HG03060 (cell line): ENCODE measurements around the gene CD200.
"Not testable (repeated sequence)": the region's sequence is repeated elsewhere in the genome, so short reads cannot be mapped to it uniquely, and the experiment has no call there.

Experiments
- ATAC-seq: cut with Tn5 transposase; IDR thresholded peaks from one replicate; pipeline ENCODE4 v1.9.1; 2021; ENCODE audit warnings: low read depth, moderate number of reproducible peaks; ENCODE audit not compliant: unreplicated experiment

The CD200 gene

DNA sequence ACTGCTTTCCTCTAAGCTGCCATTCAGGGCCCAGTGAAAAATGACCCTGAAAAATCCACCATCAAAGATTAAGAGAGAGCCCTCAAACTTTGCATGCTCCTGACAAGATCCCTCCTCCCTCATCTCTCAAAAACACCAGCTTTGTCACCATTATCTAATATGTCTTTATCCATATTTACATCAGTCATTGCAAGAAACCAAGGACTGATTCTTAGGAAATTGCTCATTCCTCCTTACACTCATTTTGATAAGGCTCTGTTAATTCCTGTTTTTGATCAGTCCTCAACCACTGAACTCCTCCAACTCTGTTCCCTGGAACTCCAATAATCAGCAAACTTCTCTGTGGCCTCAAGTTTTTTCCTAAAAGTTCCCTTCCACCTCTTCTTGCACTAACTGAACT is 51.8 kb downstream of the CD200 start:
- no peak for ATAC-seq

GRCh38 chr3:112388972-112389371 is 56.0 kb downstream of the CD200 start:
- no peak for ATAC-seq

GRCh38 chr3:112389961-112390360 is 57.0 kb downstream of the CD200 start:
- no peak for ATAC-seq

- no peak for ATAC-seq
Measured at GRCh38 chr3:112390783-112391641, 58.1 kb downstream of the CD200 start.

- ATAC-seq = no peak
Measured at GRCh38 chr3:112391648-112392047, 58.7 kb downstream of the CD200 start.

GRCh38 chr3:112392393-112393359 is 59.7 kb downstream of the CD200 start:
- no peak for ATAC-seq

DNA sequence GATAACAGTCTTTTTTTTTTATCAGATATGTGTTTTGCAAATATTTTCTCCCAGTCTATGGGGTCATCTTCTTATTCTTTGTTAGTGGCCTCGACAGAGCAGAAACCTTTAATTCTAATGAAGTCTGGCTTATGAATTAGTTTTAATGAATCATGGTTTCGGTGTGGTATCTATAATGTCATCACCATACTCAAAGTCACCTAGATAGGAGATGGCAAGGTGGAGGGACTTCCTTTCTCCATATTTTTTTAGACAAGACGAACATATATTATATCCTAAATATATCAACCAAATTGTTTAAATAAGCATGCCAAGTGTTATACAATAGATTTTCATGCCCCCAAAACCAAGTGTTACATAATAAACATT is 60.4 kb downstream of the CD200 start:
- ATAC-seq = no peak

DNA sequence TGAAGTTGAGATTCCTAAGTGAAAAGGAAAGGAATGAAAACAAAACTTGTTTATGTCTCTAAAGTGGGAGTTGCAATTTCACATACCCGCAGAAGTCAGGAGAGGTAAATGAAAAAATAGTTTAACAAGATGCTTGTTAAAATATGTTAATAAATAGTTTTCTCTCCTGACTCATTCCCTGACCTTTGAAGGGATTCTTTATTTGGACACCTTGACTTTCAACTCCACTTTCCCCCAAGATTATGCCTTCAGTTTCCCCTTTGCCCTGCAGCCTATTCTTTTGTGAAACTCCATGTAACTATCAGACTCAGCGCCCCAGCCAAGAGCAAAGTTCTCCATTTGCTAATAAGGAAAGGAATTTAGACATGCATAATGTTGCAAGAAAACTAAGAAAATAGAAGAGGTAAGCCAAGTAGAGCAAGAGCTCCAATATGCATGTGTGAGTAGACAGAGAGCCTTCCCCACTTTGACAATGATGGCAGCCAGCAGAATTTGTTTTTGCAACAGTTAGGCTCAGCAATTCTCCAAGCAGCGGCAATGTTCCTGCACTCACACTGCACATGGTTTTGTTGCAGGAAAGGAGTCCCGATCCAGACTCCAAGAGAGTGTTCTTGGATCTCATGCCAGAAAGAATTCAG is 61.2 kb downstream of the CD200 start:
- no peak for ATAC-seq

DNA sequence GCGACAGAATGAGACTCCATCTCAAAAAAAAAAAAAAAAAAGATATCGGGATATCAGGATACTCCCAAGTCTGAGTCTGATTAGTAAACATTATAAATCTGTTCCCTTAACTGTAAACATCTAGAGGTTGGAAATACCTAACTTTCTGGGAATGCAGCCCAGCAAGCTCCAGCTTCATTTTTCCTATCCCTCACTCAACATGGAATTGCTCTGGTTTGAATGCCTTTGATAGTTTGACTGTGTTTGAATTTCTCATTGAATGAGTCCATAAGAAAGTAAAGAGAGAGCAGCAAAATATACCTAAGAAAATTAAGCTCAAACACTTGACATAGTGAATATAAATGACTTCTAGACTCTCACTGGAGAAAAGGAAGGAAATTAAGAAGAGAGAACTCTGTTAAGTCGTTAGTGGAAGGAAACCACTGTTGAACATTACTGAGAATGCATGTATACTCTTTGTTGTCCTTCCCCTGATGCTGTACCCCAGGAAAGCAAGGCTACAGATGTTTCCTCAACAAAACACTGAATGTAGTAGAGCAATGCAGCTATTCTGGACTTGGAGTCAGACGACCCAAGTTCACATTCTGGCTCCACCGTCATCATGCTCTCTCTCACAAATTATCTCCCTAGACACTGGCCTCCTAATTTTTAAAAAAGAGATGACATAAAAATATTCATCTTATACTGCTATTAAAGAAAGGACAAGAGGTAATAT is 62.4 kb downstream of the CD200 start:
- no peak for ATAC-seq

DNA sequence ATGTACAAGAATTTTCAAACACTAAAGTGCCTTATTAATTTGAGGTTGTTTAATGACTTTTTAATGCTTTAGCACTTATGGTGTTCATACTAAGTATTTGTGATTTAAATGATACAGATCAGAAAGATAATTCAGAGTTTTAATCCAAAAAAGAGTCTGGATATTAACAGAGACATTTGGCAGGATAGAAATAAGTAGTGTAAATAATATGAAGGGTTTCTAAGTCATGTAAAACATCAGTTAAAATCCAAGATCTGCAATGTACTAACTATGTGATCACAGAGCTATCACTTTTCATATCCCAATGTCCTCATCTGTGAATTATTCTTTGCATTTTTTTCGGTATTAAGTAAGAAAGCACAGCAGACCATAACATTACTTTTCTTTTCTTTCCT is 62.9 kb downstream of the CD200 start:
- ATAC-seq = no peak

- no peak for ATAC-seq
Measured at GRCh38 chr3:112397556-112397955, 64.6 kb downstream of the CD200 start.

DNA sequence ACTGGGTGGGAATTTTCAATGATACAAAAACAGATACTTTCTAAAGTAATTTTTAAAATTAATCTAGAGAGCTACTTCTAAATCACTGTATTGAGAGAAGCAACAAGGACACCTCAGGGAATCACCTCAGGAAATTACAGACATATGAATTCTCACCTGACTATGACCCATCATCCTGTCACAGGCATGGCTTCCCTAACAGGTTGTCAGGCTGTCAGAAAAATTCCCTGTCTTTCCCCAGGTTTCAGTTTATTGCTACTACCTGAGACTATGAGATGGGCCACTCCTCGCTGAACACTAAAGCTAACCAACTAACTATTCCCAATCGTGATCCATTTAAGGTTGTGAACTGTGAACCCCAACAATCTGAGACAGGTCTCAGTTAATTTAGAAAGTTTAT is 66.1 kb downstream of the CD200 start:
- no peak for ATAC-seq

GRCh38 chr3:112399554-112399953 is 66.6 kb downstream of the CD200 start:
- not testable (repeated sequence) for ATAC-seq

DNA sequence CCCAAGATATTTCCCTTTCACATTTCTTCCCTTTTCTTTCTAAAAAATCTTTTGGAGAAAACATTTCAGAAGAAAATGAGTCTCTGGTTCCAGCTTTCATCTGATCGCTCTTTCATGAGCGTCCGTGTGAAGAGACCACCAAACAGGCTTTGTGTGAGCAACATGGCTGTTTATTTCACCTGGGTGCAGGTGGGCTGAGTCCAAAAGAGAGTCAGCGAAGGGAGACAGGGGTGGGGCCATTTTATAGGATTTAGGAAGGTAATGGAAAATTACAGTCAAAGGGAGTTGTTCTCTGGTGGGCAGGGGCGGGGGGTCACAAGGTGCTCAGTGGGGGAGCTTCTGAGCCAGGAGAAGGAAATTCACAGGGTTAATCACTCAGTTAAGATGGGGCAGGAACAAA is 67.4 kb downstream of the CD200 start:
- not testable (repeated sequence) for ATAC-seq

DNA sequence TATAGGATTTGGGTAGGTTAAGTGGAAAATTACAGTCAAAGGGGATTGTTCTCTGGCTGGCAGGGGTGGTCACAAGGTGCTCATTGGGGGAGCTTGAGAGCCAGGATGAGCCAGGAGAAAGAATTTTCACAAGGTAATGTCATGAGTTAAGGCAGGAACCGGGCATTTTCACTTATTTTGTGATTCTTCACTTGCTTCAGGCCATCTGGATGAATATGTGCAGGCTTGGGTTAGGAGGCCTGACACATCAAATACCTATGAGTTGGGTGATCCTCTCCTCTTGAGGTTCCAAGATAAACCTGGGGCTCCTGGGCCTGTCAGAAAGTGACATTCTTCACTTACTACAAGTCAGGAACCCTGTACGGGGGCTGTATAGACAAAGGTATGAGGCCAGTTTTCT is 68.7 kb downstream of the CD200 start:
- no peak for ATAC-seq

GRCh38 chr3:112403103-112403502 is 70.1 kb downstream of the CD200 start:
- no peak for ATAC-seq

DNA sequence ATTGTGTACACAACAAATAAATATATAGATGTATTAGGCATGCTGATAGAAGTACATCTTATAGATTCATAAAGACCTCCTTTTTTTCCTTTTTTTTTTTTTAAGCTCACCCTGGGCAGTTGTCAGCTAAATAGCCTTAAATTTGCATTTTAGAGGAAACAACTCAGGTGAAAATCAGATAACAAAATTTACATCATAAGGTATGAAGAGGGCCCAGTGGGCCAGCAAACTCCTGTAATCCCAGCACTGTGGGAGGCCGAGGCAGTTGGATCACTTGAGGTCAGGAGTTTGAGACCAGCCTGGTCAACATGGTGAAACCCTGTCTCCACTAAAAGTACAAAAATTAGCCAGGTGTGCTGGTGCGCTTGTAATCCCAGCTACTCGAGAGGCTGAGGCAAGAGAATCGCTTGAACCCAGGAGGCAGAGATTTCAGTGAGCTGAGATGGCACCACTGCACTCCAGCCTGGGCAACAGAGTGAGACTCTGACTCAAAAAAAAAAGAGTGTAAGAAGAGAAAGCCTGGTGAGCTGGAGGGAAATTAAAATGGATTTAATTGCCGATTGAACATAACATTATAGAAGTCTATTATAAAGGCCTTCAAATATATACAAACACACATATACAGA is 72.1 kb downstream of the CD200 start:
- not testable (repeated sequence) for ATAC-seq

DNA sequence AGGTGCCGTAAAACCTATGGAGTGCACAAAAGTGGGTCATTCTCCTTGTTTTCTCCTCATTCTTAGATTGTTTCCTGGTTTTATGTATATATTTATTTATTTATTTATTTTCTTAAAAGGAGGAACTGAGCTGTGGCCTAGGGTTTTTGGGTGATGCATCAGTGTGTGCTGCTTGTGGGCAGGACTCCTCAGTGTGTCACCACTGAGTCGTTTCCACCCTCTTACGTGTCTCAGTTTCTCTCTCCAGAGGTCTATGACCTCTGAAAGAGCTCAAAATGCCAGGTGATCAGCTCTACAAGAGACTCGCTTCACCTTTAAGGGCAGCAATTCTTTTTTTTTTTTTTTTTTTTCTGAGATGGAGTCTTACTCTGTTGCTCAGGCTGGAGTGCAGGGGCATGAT is 72.9 kb downstream of the CD200 start:
- ATAC-seq = no peak

GRCh38 chr3:112407214-112407887 is 74.4 kb downstream of the CD200 start:
- ATAC-seq = no peak
